ENCODE results near the gene RHCG. TPM values are rescaled to one million over a fixed set of nuclear protein-coding genes. Genes with fewer than 3 reads are reported as not detected.

The RHCG gene
- total and polyA plus RNA-seq, 2 experiments from 2014 or later = 0.23 TPM; not detected in 1

DNA sequence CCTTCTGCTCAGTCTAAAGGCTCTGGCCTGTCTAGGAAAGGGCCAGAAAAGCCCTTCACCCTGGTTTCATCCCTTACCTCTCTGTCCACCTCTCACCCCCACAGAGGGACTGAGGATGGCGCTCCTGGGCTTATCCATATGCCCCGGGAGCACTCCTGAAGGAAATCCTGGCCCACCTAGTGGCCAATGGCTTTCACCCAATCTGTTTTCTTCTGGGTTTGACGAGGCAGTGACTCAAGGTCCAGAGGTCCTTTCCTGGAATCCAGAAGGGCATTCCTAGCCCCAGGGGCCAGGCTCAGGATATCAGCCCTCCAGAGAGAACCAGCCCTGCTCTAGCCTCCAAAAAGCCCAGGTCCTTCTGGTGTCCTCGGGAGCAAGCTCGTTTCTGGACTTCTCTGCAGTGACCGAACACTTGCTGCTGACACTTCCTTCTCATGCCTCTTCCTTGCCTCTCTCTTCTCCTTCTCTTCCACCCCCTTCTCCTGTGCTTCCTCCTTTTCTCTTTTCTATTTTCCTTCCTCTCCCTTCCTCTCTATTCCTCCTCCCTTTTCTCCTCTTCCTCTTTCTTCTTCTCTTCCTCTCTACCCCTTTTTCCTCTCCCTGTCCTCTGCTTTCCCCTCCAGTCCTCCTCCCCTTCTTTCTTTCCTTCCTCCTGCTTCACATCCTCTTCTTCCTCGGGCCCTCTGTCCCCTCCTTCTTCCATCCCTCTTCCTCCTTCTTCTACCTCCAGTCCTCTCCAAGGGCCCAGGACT is 59.6 kb downstream of the RHCG start:
- Histone ChIP-seq H3K27ac (no peak overlapping the region), H3K4me1 (ENCODE audit: low read depth) (no peaks in the 10 kb centered on the region), H3K27me3 (peaks cover 81% of the 10 kb centered on the region), H3K4me3 (no peak overlapping the region), H3K36me3 (no peaks in the 10 kb centered on the region), H3K9me3 (ENCODE audit: low read depth) (no peaks in the 10 kb centered on the region)
- no peak for DNase-seq (ENCODE audit: low read depth in 1 of 2, low spot score in 1 of 2)
- TF ChIP-seq, protein P1, sequence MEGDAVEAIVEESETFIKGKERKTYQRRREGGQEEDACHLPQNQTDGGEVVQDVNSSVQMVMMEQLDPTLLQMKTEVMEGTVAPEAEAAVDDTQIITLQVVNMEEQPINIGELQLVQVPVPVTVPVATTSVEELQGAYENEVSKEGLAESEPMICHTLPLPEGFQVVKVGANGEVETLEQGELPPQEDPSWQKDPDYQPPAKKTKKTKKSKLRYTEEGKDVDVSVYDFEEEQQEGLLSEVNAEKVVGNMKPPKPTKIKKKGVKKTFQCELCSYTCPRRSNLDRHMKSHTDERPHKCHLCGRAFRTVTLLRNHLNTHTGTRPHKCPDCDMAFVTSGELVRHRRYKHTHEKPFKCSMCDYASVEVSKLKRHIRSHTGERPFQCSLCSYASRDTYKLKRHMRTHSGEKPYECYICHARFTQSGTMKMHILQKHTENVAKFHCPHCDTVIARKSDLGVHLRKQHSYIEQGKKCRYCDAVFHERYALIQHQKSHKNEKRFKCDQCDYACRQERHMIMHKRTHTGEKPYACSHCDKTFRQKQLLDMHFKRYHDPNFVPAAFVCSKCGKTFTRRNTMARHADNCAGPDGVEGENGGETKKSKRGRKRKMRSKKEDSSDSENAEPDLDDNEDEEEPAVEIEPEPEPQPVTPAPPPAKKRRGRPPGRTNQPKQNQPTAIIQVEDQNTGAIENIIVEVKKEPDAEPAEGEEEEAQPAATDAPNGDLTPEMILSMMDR (IDR thresholded peaks at IDR 0.05; ENCODE audit: low read depth, low read length) = no peak

DNA sequence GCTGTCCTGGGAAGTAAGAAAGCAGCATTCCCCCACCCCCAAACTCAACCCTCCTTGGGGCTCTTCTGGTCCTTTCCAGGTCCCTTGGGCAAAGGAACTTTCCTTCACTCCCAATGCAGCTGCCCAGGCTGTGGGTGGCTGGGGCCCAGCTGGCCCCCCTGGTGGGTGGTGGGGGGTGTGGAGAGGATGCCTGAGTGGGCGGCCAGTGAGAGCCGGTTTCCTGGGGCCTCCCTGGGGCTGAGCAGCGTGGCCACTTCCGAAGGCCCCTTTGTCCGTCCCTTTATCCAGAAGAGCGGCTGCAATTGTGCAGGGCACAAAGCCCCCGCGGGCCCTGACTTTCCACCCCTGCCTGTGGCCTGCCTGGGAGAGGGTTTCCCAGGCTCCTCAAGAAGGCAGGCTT is 61.0 kb downstream of the RHCG start:
- no peaks in the 10 kb centered on the region for H3K36me3 ChIP-seq
- no peak overlapping the region for H3K27ac ChIP-seq
- no peaks in the 10 kb centered on the region for H3K9me3 ChIP-seq (ENCODE audit: low read depth)
- peaks cover 92% of the 10 kb centered on the region for H3K27me3 ChIP-seq
- no peak for DNase-seq (ENCODE audit: low read depth in 1 of 2, low spot score in 1 of 2)
- TF ChIP-seq, protein P1 (IDR thresholded peaks at IDR 0.05; ENCODE audit: low read depth, low read length) = no peak
- no peaks in the 10 kb centered on the region for H3K4me1 ChIP-seq (ENCODE audit: low read depth)
- no peak overlapping the region for H3K4me3 ChIP-seq

DNA sequence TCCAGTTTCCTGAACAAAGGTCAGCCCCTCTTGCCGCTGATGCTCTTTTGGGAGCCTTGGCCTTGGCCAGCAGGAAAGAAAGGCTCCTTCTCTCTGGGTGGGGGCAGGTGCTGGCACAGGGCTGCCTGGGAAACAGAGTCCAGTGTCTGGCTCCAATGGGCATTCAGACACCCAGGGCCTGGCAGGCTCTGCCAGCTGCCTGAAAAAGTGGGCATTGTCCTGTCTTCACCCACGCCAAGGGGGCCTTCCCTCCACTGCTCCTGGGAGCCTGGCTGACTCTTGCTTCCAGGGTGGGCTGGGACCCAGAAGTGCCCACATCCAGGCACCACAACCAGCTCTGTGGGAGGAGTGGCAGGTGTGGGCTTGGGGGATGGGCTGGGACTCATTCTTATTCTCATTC is 62.7 kb downstream of the RHCG start:
- H3K4me1 ChIP-seq (ENCODE audit: low read depth) = no peaks in the 10 kb centered on the region
- no peaks in the 10 kb centered on the region for H3K9me3 ChIP-seq (ENCODE audit: low read depth)
- no peak for DNase-seq (ENCODE audit: low read depth in 1 of 2, low spot score in 1 of 2)
- no peak overlapping the region for H3K27ac ChIP-seq
- TF ChIP-seq, protein P1 (IDR thresholded peaks at IDR 0.05; ENCODE audit: low read depth, low read length) = no peak
- no peak overlapping the region for H3K4me3 ChIP-seq
- peaks cover 92% of the 10 kb centered on the region for H3K27me3 ChIP-seq
- H3K36me3 ChIP-seq = no peaks in the 10 kb centered on the region

DNA sequence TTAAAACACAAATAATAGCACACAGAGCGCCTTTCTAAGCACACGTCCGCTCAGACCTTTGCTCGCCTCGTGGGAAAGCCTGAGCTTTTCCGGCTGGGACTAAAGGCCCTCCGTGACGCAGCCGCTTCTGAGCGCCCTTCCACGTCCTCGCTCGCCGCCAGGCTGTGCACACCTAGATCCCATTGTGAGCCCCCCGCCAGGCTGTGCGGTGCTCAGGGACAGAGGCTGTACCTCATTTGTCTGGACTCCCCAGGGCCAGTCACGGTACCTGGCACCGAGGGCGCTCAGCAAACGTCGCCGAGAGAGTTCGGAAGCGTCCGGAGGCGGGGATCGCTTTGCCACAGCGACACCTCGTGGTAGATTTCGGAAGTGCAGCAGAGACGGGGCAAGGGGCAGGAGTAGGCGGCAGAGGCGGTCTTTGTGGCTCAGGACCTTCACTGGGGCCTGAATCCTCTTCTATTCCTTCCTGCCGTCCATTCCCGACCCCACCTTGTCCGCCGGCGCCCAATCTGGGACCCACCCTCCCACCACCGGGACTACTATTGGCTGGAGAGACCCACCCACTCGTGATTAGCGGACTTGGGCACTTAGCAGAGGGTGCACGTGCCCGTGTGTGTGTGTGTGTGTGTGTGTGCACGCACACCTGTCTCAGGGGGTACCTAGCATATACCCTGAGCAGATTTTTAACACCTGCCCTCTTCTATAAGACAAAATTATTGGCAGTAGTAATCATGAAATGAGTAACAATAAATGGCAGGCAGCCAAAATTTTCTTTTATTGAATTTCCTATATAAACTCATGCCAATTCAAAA is 65.6 kb downstream of the RHCG start:
- Histone ChIP-seq H3K9me3 (ENCODE audit: low read depth) (no peaks in the 10 kb centered on the region), H3K27me3 (peaks cover 91% of the 10 kb centered on the region), H3K36me3 (no peaks in the 10 kb centered on the region), H3K4me1 (ENCODE audit: low read depth) (no peaks in the 10 kb centered on the region), H3K4me3 (peak overlapping the region; percentile 22), H3K27ac (no peak overlapping the region)
- TF ChIP-seq, protein P1 (IDR thresholded peaks at IDR 0.05; ENCODE audit: low read depth, low read length) = peak; percentile 92
- DNase-seq (ENCODE audit: low read depth in 1 of 2, low spot score in 1 of 2) = peak; percentile 76 to 83

DNA sequence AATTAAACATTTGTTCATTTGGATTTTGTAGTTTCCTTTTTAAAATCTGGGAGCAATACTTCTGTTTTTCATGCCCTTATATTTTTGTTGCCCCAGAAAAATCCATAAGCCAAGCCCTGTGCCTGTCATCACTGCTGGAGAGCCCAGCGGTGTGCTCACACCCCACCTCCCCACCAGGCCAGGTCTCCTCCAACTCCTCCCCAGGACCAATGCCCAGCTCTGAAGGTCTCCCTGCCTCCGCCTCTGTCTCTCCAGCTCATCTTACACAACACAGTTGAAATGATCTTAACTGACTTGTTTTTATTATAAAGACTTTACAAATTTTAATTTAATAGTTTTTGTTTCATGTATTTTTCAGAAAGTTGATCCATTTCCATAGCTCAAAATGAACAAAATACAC is 66.4 kb downstream of the RHCG start:
- Histone ChIP-seq H3K4me1 (ENCODE audit: low read depth) (no peaks in the 10 kb centered on the region), H3K36me3 (no peaks in the 10 kb centered on the region), H3K4me3 (no peak overlapping the region), H3K27ac (no peak overlapping the region), H3K27me3 (peaks cover 94% of the 10 kb centered on the region), H3K9me3 (ENCODE audit: low read depth) (no peaks in the 10 kb centered on the region)
- no peak for DNase-seq (ENCODE audit: low read depth in 1 of 2, low spot score in 1 of 2)
- TF ChIP-seq, protein P1 (IDR thresholded peaks at IDR 0.05; ENCODE audit: low read depth, low read length) = no peak
